ENCODE measurements around the gene ANKRD18B.
"Not testable (repeated sequence)": the region's sequence is repeated elsewhere in the genome, so short reads cannot be mapped to it uniquely, and the experiment has no call there.

DNA sequence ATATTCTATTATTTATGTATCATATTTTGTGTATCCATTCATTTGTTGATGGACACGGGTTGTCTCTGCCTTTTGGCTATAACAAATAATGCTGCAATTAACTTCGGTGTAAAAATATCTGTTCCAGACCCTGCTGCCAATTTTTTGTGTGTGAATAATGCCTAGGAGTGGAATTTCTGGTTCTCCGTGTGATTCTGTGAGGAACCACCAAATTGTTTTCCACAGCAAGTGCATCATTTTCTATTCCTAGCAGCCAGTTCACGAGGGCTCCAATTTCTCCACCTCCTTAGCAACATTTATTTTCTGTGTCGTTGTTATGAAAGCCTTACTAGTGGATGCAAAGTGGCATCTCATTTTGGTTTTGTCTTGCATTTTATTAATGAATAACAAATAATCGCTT is 2.2 kb upstream of the ANKRD18B start:
- TF ChIP-seq, protein P1, sequence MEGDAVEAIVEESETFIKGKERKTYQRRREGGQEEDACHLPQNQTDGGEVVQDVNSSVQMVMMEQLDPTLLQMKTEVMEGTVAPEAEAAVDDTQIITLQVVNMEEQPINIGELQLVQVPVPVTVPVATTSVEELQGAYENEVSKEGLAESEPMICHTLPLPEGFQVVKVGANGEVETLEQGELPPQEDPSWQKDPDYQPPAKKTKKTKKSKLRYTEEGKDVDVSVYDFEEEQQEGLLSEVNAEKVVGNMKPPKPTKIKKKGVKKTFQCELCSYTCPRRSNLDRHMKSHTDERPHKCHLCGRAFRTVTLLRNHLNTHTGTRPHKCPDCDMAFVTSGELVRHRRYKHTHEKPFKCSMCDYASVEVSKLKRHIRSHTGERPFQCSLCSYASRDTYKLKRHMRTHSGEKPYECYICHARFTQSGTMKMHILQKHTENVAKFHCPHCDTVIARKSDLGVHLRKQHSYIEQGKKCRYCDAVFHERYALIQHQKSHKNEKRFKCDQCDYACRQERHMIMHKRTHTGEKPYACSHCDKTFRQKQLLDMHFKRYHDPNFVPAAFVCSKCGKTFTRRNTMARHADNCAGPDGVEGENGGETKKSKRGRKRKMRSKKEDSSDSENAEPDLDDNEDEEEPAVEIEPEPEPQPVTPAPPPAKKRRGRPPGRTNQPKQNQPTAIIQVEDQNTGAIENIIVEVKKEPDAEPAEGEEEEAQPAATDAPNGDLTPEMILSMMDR (IDR thresholded peaks at IDR 0.05): not testable (repeated sequence)
- not testable (repeated sequence) for TF ChIP-seq POLR2A (IDR thresholded peaks at IDR 0.05)

Measured in vagina (tissue), 2 donors.